Mucosa of descending colon (tissue), 3 donors: ENCODE data around the gene AP4S1. TPM values are rescaled to one million over a fixed set of nuclear protein-coding genes. Genes with fewer than 3 reads are reported as not detected.

Experiments used
- ATAC-seq: fragments of 200-7000 bp; cut with Tn5 transposase; one replicate; pipeline ENCODE4 v1.9.1; 2020; ENCODE audit warnings: mild to moderate bottlenecking, moderate library complexity
- DNase-seq, 3 donors: peaks; one replicate each; pipeline ENCODE4 v3.0.0-alpha.2; 2020
- H3K36me3 ChIP-seq: fragments of 200-600 bp; one replicate; pipeline ENCODE4 v1.8.0; 2021; ENCODE audit warnings: low read depth, mild to moderate bottlenecking
- H3K4me1 ChIP-seq: fragments of 200-600 bp; one replicate; pipeline ENCODE4 v1.8.0; 2021; ENCODE audit warnings: low read depth, mild to moderate bottlenecking
- H3K4me3 ChIP-seq: fragments of 200-600 bp; one replicate; pipeline ENCODE4 v1.8.0; 2021; ENCODE audit warnings: mild to moderate bottlenecking
- H3K9me3 ChIP-seq: fragments of 200-600 bp; one replicate; pipeline ENCODE4 v1.8.0; 2021; ENCODE audit warnings: mild to moderate bottlenecking
- intact Hi-C, 2 donors: fragments of 100-400 bp; cut with DNase I in 1 of 2; cut with micrococcal nuclease in 1 of 2; formaldehyde crosslinking; loops; one replicate each; pipeline versions ENCODE4 v1.11.0 to v1.11.1; 2022; cut with DNase I, micrococcal nuclease
- total RNA-seq, 3 donors: library from RNA; stranded (reverse); fragmentation: NEBNext Ultra II Directional in 2 of 3; extraction: Animal tissue kit (Norgen Biotek cat#: 25700) in 2 of 3; gene quantifications; one replicate each; pipeline versions ENCODE4 v1.2.1 to v1.2.4, GENCODE V29; 2021 to 2023
- TF ChIP-seq, protein P1 (sequence below): fragments of 200-600 bp; IDR thresholded peaks from one replicate; pipeline ENCODE4 v1.8.0; 2022; ENCODE audit warnings: antibody characterized with exemption, mild to moderate bottlenecking
- donor health status: DM: no; HTN: no; CAD: no; lungs with moderate emphysema.
- donor health status: DM: no; HTN: no; CAD: no.
- donor health status: DM: no; HTN: yes; CAD: no.

The AP4S1 gene
- total RNA-seq, 3 donors from 2014 or later = 3.0 to 9.9 (median 4.0) TPM

DNA sequence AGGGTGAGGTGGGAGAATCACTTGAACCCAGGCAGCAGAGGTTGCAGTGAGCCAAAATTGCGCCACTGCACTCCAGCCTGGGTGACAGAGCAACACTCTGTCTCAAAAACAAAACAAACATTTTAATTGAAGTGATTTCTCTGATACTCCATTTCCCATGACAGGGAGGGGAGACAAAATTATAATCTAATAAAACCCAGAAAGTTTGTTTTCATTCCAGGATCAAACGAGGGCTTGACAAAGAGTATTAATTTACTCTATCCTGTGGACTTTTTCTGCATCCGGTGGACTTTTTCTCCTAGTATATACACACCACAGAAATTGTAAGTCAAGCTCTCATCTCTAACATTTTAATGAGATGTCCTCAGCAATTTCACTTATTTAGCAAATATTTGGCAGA lies 14.5 kb upstream of the AP4S1 start:
- intact Hi-C loops = no loop called here
- TF ChIP-seq, protein P1, sequence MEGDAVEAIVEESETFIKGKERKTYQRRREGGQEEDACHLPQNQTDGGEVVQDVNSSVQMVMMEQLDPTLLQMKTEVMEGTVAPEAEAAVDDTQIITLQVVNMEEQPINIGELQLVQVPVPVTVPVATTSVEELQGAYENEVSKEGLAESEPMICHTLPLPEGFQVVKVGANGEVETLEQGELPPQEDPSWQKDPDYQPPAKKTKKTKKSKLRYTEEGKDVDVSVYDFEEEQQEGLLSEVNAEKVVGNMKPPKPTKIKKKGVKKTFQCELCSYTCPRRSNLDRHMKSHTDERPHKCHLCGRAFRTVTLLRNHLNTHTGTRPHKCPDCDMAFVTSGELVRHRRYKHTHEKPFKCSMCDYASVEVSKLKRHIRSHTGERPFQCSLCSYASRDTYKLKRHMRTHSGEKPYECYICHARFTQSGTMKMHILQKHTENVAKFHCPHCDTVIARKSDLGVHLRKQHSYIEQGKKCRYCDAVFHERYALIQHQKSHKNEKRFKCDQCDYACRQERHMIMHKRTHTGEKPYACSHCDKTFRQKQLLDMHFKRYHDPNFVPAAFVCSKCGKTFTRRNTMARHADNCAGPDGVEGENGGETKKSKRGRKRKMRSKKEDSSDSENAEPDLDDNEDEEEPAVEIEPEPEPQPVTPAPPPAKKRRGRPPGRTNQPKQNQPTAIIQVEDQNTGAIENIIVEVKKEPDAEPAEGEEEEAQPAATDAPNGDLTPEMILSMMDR = no peak
- no peak for ATAC-seq
- H3K36me3 ChIP-seq = no peaks in the 10 kb centered on the region
- DNase-seq = no peak
- no peaks in the 10 kb centered on the region for H3K4me1 ChIP-seq
- H3K9me3 ChIP-seq = no peaks in the 10 kb centered on the region
- no peak overlapping the region for H3K4me3 ChIP-seq

DNA sequence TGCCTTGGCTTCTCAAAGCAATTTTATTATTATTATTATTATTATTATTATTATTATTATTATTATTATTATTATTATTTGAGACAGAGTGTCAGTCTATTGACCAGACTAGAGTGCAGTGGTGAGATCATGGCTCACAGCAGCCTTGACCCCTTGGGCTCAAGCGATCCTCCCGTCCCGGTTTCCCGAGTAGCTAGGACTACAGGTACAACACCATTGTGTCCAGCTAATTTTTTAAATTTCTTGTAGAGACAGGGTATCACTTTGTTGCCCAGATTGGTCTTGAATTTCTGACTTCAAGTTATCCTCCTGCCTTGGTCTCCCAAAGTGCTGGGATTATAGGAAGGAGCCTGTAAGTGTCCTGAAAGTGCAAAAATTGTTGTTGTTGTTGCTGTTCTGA lies 11.6 kb upstream of the AP4S1 start:
- Histone ChIP-seq H3K4me3 (no peak overlapping the region), H3K9me3 (no peaks in the 10 kb centered on the region), H3K4me1 (no peaks in the 10 kb centered on the region), H3K36me3 (no peaks in the 10 kb centered on the region)
- DNase-seq (no peak), ATAC-seq (no peak)
- TF ChIP-seq, protein P1 = no peak
- intact Hi-C loops = no loop called here

DNA sequence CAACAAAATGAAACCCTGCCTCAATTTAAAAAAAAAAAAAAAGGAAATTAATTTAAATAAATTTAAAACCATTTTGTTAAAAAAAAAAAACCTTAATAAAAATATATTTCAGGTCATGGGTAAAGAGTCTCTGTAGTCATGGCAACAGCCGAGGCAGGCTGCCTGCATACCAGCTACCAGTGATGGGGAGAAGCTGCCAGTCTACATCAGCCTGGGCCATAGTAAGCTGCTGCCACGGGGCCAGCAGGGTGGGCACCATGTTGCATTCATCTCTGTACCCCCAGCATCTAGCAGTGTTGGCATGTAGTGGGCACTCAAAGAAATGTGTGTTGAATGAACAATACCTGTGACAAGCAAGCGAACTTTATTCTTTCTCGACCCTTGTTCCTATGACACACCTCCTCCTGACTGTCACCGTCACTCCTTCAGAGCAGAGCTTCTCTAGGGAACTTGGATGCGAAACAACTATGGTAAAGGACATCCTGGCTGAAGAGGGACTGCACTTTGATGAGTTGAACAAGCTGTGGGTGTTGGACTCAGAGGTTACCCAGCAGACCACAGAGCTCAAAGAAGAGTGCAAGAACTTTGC lies 7.3 kb upstream of the AP4S1 start:
- no peaks in the 10 kb centered on the region for H3K9me3 ChIP-seq
- no peak for ATAC-seq
- no peak overlapping the region for H3K4me3 ChIP-seq
- H3K36me3 ChIP-seq = no peaks in the 10 kb centered on the region
- peaks cover 6% of the 10 kb centered on the region for H3K4me1 ChIP-seq
- DNase-seq = no peak
- intact Hi-C loops = no loop called here
- TF ChIP-seq, protein P1 = no peak

DNA sequence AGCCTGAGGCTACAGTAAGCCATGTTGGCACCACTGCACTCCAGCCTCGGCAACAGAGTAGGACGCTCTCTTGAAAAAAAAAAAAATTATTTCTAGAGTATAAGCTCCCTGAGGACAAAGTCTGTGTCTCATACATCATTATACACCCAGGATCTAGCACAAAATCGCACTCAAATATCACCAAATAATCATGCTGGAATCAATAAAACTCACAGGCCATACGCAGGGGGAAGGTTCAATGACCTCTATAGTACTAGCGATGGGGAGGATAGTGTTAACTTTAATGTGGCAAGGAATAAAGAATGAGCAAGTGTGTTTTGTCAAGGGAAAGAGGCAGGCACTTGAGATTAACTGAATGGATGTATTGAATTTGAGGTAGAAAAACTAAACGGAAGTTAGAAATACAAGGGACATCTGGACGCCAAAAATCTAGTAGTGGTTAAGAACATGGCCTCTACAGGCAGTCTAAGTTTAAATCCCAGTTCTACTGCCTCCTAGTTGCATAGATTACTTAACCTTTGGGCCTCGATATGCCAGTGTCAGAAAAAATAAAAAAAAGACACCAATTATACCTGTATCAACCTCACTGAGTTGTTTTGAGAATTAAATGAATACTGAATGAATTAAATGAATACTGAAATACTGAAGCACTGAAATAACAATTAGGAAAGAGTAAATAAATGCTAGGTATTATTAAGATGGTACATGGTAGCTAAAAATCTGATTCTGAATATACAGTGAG lies 4.4 kb upstream of the AP4S1 start:
- no peaks in the 10 kb centered on the region for H3K36me3 ChIP-seq
- intact Hi-C loops = no loop called here
- TF ChIP-seq, protein P1 = no peak
- H3K4me1 ChIP-seq = peaks cover 19% of the 10 kb centered on the region
- ATAC-seq (no peak), DNase-seq (no peak)
- H3K4me3 ChIP-seq = no peak overlapping the region
- no peaks in the 10 kb centered on the region for H3K9me3 ChIP-seq

DNA sequence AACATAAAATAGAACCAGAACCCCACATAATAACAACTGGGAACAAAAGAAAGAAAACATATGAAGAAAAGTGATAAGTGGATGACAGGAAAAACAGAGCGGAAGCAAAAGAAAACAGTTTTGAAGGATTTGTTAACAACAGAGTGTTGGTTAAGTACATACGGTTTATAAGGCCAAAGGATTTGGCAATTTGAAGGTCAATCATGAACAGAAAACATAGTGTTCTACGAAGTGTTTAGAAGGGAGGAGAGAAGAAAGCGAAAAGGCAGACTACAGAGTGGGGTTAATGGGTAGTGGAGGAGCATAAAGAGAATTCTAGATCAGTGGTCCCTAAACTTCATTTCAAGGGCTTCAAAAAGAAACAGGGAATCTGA lies 3.9 kb upstream of the AP4S1 start:
- DNase-seq = no peak
- H3K4me1 ChIP-seq = peaks cover 19% of the 10 kb centered on the region
- no peaks in the 10 kb centered on the region for H3K36me3 ChIP-seq
- TF ChIP-seq, protein P1 = no peak
- ATAC-seq = no peak
- no peak overlapping the region for H3K4me3 ChIP-seq
- H3K9me3 ChIP-seq = no peaks in the 10 kb centered on the region
- intact Hi-C loops = no loop called here
